ENCODE measurements around the gene PPFIA4. TPM values are rescaled to one million over a fixed set of nuclear protein-coding genes. Genes with fewer than 3 reads are reported as not detected.

Gene PPFIA4
- total and polyA plus RNA-seq, 9 of the 15 experiments (the other 6 are each of a cell fraction or from before 2014, with no cell fraction given): 0.07 to 12.0 (median 0.70) TPM

GRCh38 chr1:203028067-203028783, 1.9 kb downstream of the PPFIA4 start:
- Histone ChIP-seq H3K79me2 (ENCODE audit: control insufficient read depth, insufficient read depth, low read length) (no peaks in the 10 kb centered on the region), H3K9ac (ENCODE audit: insufficient read depth in 1 of 2, low read depth in 2 of 2, low read length in 2 of 2) (no peak overlapping the region; a peak in 1 of 4 replicates), H3K4me3 (no peak overlapping the region), H3K27ac (ENCODE audit: extremely low read depth, low read depth, low read length) (no peak overlapping the region), H3K4me2 (ENCODE audit: insufficient read depth, low read length) (peak overlapping the region; percentile 97; the same call in 1 of the 2 replicates), H3K4me1 (replicated peaks in 1 of 2; ENCODE audit: control insufficient read depth in 2 of 2, insufficient read depth in 2 of 2, low read length in 2 of 2) (peaks cover 11 to 27% of the 10 kb centered on the region in 2 experiments; a peak in 4 of 5 replicates), H4K20me1 (replicated peaks; ENCODE audit: control insufficient read depth, insufficient read depth, low read length) (0 out of 2 replicates have a peak, but pooled peaks cover 5% of the 10 kb centered on the region), H2AFZ (ENCODE audit: low read depth, low read length) (no peak overlapping the region), H3K9me3 (replicated peaks; ENCODE audit: control insufficient read depth, insufficient read depth, low read depth, low read length) (no peaks in the 10 kb centered on the region), H3K36me3 (ENCODE audit: control insufficient read depth, insufficient read depth, low read length) (peaks cover 26% of the 10 kb centered on the region), H3K9me1 (ENCODE audit: control insufficient read depth, insufficient read depth, low read length) (no peaks in the 10 kb centered on the region), H3K27me3 (ENCODE audit: control insufficient read depth in 2 of 2, insufficient read depth in 2 of 2, low read length in 2 of 2) (no peaks in the 10 kb centered on the region; a peak in 1 of 5 replicates)
- no TSS peak for BruUV-seq (replicated peaks)
- intact Hi-C loops (cut with micrococcal nuclease): no loop called here
- DNase-seq (ENCODE audit: extremely low read depth in 1 of 4, low spot score in 3 of 4) (peak in 1 of 4 experiments; percentile 11), ATAC-seq (no peak), FAIRE-seq (no peak)
- TF ChIP-seq ZBTB8A (IDR thresholded peaks at IDR 0.05; ENCODE audit: partially characterized antibody) (no peak), OTX1 (CRISPR knock-in tag; IDR thresholded peaks at IDR 0.05) (peak; percentile 60; the same call in 1 of the 2 replicates), NFIC (IDR thresholded peaks at IDR 0.05) (peak; percentile 50), DACH1 (IDR thresholded peaks at IDR 0.05; ENCODE audit: partially characterized antibody) (no peak), TEAD4 (IDR thresholded peaks at IDR 0.05; ENCODE audit: low read length) (no peak), TEAD4 (CRISPR knock-in tag; IDR thresholded peaks at IDR 0.05; ENCODE audit: borderline replicate concordance) (peak; percentile 50; the same call in 1 of the 2 replicates), SRF (CRISPR knock-in tag; IDR thresholded peaks at IDR 0.05) (no peak), ZNF134 (CRISPR knock-in tag; conservative IDR thresholded peaks at IDR 0.05) (no peak), RBBP5 (IDR thresholded peaks at IDR 0.05; ENCODE audit: borderline replicate concordance, insufficient read depth, low read length, poor library complexity, severe bottlenecking) (peak; percentile 17), MLLT1 (IDR thresholded peaks at IDR 0.05) (0 out of 4 replicates have a peak, but pooled peaks of 1 of the 2 experiments have one; percentile 32)
- TF ChIP-seq, protein P1, sequence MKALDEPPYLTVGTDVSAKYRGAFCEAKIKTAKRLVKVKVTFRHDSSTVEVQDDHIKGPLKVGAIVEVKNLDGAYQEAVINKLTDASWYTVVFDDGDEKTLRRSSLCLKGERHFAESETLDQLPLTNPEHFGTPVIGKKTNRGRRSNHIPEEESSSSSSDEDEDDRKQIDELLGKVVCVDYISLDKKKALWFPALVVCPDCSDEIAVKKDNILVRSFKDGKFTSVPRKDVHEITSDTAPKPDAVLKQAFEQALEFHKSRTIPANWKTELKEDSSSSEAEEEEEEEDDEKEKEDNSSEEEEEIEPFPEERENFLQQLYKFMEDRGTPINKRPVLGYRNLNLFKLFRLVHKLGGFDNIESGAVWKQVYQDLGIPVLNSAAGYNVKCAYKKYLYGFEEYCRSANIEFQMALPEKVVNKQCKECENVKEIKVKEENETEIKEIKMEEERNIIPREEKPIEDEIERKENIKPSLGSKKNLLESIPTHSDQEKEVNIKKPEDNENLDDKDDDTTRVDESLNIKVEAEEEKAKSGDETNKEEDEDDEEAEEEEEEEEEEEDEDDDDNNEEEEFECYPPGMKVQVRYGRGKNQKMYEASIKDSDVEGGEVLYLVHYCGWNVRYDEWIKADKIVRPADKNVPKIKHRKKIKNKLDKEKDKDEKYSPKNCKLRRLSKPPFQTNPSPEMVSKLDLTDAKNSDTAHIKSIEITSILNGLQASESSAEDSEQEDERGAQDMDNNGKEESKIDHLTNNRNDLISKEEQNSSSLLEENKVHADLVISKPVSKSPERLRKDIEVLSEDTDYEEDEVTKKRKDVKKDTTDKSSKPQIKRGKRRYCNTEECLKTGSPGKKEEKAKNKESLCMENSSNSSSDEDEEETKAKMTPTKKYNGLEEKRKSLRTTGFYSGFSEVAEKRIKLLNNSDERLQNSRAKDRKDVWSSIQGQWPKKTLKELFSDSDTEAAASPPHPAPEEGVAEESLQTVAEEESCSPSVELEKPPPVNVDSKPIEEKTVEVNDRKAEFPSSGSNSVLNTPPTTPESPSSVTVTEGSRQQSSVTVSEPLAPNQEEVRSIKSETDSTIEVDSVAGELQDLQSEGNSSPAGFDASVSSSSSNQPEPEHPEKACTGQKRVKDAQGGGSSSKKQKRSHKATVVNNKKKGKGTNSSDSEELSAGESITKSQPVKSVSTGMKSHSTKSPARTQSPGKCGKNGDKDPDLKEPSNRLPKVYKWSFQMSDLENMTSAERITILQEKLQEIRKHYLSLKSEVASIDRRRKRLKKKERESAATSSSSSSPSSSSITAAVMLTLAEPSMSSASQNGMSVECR (CRISPR knock-in tag; IDR thresholded peaks at IDR 0.05): no peak
- TF ChIP-seq, protein P2, sequence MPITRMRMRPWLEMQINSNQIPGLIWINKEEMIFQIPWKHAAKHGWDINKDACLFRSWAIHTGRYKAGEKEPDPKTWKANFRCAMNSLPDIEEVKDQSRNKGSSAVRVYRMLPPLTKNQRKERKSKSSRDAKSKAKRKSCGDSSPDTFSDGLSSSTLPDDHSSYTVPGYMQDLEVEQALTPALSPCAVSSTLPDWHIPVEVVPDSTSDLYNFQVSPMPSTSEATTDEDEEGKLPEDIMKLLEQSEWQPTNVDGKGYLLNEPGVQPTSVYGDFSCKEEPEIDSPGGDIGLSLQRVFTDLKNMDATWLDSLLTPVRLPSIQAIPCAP (CRISPR knock-in tag; IDR thresholded peaks at IDR 0.05; ENCODE audit: borderline replicate concordance): no peak
- ChIA-PET POLR2A (interaction anchor here (0.6 to 4.5 kb wide), 9 partner anchors 8 to 1131 kb away, joined by 3 to 22 read pairs (median 5); no protein-coding TSS in a partner anchor), CTCF (ENCODE audit: low intra/inter-chr PET ratio) (no interaction called here)
- in situ Hi-C loops (cut with MboI): no loop called here
- 16% methylated on average over 9 of the region's 9 CpGs for WGBS (ENCODE audit: insufficient coverage, low coverage, missing lambda C conversion rate)
